GM12878 (cell line): Measurements from ENCODE around the gene CARD9. TPM values are rescaled to one million over a fixed set of nuclear protein-coding genes. Genes with fewer than 3 reads are reported as not detected.

Experiments used
- ATAC-seq: fragments of 200-7000 bp; cut with Tn5 transposase; 3 replicates; pipeline ENCODE4 v1.9.1; 2020; ENCODE audit warnings: mild to moderate bottlenecking, moderate library complexity
- BruUV-seq: library from RNA; stranded (reverse); fragments of 400-500 nt; replicated peaks from 2 replicates; lab custom pipeline; 2021; lab: Mats Ljungman, UMichigan
- CTCF ChIA-PET: fragments of 300-600 bp; sonication (Branson Sonifier 250); formaldehyde crosslinking; extraction: SDS; loops from one replicate; lab custom pipeline; 2021; ENCODE audit warnings: inconsistent platforms; lab: Yijun Ruan, JAX
- POLR2A ChIA-PET: fragments of 350-600 bp; formaldehyde crosslinking; extraction: SDS; loops from one replicate; lab custom pipeline; 2021; ENCODE audit warnings: inconsistent platforms; lab: Charles Lee
- RAD21 ChIA-PET: fragments of 300-600 bp; sonication (Branson Sonifier 250); formaldehyde crosslinking; loops from one replicate; lab custom pipeline; 2023; ENCODE audit warnings: antibody characterized with exemption; ENCODE audit not compliant: unreplicated experiment; lab: Charles Lee
- SMC1A ChIA-PET: fragments of 300-600 bp; sonication (Branson Sonifier 250); formaldehyde crosslinking; loops from one replicate; lab custom pipeline; 2023; ENCODE audit not compliant: unreplicated experiment, uncharacterized antibody; lab: Charles Lee
- DNase-seq: peaks from one replicate; pipeline ENCODE4 v3.0.0-alpha.2; 2011; ENCODE audit warnings: low read depth, low spot score
- FAIRE-seq: peaks from 3 replicates; lab custom pipeline; 2011; peaks lifted over from hg19 to GRCh38; lab: Jason Lieb, UNC
- H2AFZ ChIP-seq: 2 replicates; pipeline ENCODE4 v1.6.0; 2011; ENCODE audit warnings: low read depth, low read length, control low read depth; ENCODE audit not compliant: control insufficient read depth
- H3K27ac ChIP-seq: 2 replicates; pipeline ENCODE4 v1.5.1; 2011; ENCODE audit warnings: control low read depth; ENCODE audit not compliant: control insufficient read depth, insufficient read depth
- H3K27me3 ChIP-seq, 2 experiments: replicated peaks in 1 of 2; 2 replicates each; pipeline versions ENCODE4 v1.6.0 to v1.6.1; 2011; ENCODE audit warnings: low read length in 1 of 2; ENCODE audit not compliant: control insufficient read depth in 2 of 2, insufficient read depth in 2 of 2
- H3K36me3 ChIP-seq, 2 experiments: 2 replicates each; pipeline ENCODE4 v1.5.1; 2011; ENCODE audit warnings: low read length in 1 of 2; ENCODE audit not compliant: control insufficient read depth in 2 of 2, insufficient read depth in 2 of 2
- H3K4me1 ChIP-seq: 2 replicates; pipeline ENCODE4 v1.6.1; 2011; ENCODE audit warnings: mild to moderate bottlenecking, low read length, moderate library complexity, mixed read lengths; ENCODE audit not compliant: control insufficient read depth, insufficient read depth
- H3K4me2 ChIP-seq: 2 replicates; pipeline ENCODE4 v1.6.0; 2011; ENCODE audit warnings: control low read depth; ENCODE audit not compliant: control insufficient read depth, insufficient read depth
- H3K4me3 ChIP-seq: fragments of 200-600 bp; sonication (generic); 2 replicates; pipeline ENCODE4 v1.5.1; 2016
- H3K79me2 ChIP-seq: 2 replicates; pipeline ENCODE4 v1.6.0; 2011; ENCODE audit warnings: low read length; ENCODE audit not compliant: control insufficient read depth, insufficient read depth
- H3K9ac ChIP-seq: 2 replicates; pipeline ENCODE4 v1.8.0; 2011; ENCODE audit warnings: low read length, control low read depth, mixed read lengths; ENCODE audit not compliant: control insufficient read depth, insufficient read depth
- H3K9me3 ChIP-seq: replicated peaks from 3 replicates; pipeline ENCODE4 v1.5.1; 2011; ENCODE audit warnings: mild to moderate bottlenecking, low read length; ENCODE audit not compliant: control insufficient read depth, insufficient read depth
- H4K20me1 ChIP-seq: 2 replicates; pipeline ENCODE4 v1.6.0; 2011; ENCODE audit not compliant: control insufficient read depth, insufficient read depth
- BHLHE40 ChIP-seq, 2 experiments: fragments of 450-650 bp in 1 of 2; IDR thresholded peaks; 2 replicates each; pipeline ENCODE4 v1.6.1; 2011 to 2017; ENCODE audit warnings: low read depth in 2 of 2, borderline replicate concordance in 1 of 2, improper control_type of control experiment in 1 of 2, low read length in 1 of 2, mild to moderate bottlenecking in 1 of 2
- BRCA1 ChIP-seq: IDR thresholded peaks from 2 replicates; pipeline ENCODE4 v1.6.1; 2011; ENCODE audit warnings: low read depth, low read length, improper control_type of control experiment
- CBX3 ChIP-seq: fragments of 200-600 bp; sonication (generic); IDR thresholded peaks from 2 replicates; pipeline ENCODE4 v1.6.1; 2016; ENCODE audit warnings: low read depth, borderline replicate concordance
- E4F1 ChIP-seq: fragments of 450-650 bp; IDR thresholded peaks from 2 replicates; pipeline ENCODE4 v1.6.1; 2018; ENCODE audit warnings: borderline replicate concordance, mild to moderate bottlenecking; ENCODE audit not compliant: partially characterized antibody
- HDGF ChIP-seq: fragments of 450-650 bp; IDR thresholded peaks from 2 replicates; pipeline ENCODE4 v1.6.1; 2016; ENCODE audit warnings: antibody characterized with exemption
- IRF3 ChIP-seq: fragments of 450-650 bp; IDR thresholded peaks from 2 replicates; pipeline ENCODE4 v1.6.1; 2014; ENCODE audit warnings: mild to moderate bottlenecking
- IRF5 ChIP-seq: fragments of 450-650 bp; IDR thresholded peaks from 2 replicates; pipeline ENCODE4 v1.6.1; 2017; ENCODE audit warnings: borderline replicate concordance
- JUND ChIP-seq: IDR thresholded peaks from 2 replicates; pipeline ENCODE4 v1.6.1; 2012; ENCODE audit warnings: low read depth, mild to moderate bottlenecking, low read length, improper control_type of control experiment, moderate library complexity
- NR2F1 ChIP-seq: fragments of 450-650 bp; conservative IDR thresholded peaks from 2 replicates; pipeline ENCODE4 v1.6.1; 2017; ENCODE audit warnings: mild to moderate bottlenecking
- RFX5 ChIP-seq: IDR thresholded peaks from 2 replicates; pipeline ENCODE4 v1.6.1; 2011; ENCODE audit warnings: low read depth, low read length, improper control_type of control experiment
- SMARCA5 ChIP-seq: fragments of 450-650 bp; IDR thresholded peaks from 2 replicates; pipeline ENCODE4 v1.6.1; 2017; ENCODE audit warnings: mild to moderate bottlenecking
- SUPT20H ChIP-seq: IDR thresholded peaks from 2 replicates; pipeline ENCODE4 v1.6.1; 2011; ENCODE audit warnings: low read depth, mild to moderate bottlenecking, low read length, moderate library complexity, borderline replicate concordance; ENCODE audit not compliant: control insufficient read depth
- WRNIP1 ChIP-seq: IDR thresholded peaks from 2 replicates; pipeline ENCODE4 v1.6.1; 2011; ENCODE audit warnings: low read depth, low read length, improper control_type of control experiment, borderline replicate concordance
- YY1 ChIP-seq: IDR thresholded peaks from 2 replicates; pipeline ENCODE4 v1.6.1; 2011; ENCODE audit warnings: low read depth, mild to moderate bottlenecking, low read length
- ZBED1 ChIP-seq: IDR thresholded peaks from 2 replicates; pipeline ENCODE4 v1.6.1; 2016; ENCODE audit warnings: borderline replicate concordance
- ZNF207 ChIP-seq: fragments of 450-650 bp; IDR thresholded peaks from 2 replicates; pipeline ENCODE4 v1.6.1; 2014; ENCODE audit warnings: antibody characterized with exemption, mild to moderate bottlenecking, borderline replicate concordance
- ZNF622 ChIP-seq: fragments of 450-650 bp; IDR thresholded peaks from 2 replicates; pipeline ENCODE4 v1.6.1; 2017; ENCODE audit warnings: mild to moderate bottlenecking, inconsistent platforms
- ZZZ3 ChIP-seq: IDR thresholded peaks from 2 replicates; pipeline ENCODE4 v1.6.1; 2011; ENCODE audit warnings: low read depth; ENCODE audit not compliant: control insufficient read depth, insufficient read length
- WGBS: methylation state at CpG from one replicate; pipeline ENCODE4 v1.1.6; 2016; ENCODE audit warnings: low lambda C conversion rate; ENCODE audit not compliant: insufficient replicate concordance, insufficient coverage; ENCODE audit errors: missing lambda C conversion rate; 5-methylcytosine and 5-hydroxymethylcytosine counted together
- in situ Hi-C: fragments of 300-500 bp; cut with MboI; formaldehyde crosslinking; loops from 9 replicates; pipeline ENCODE4 v1.14.3; 2018; ENCODE audit warnings: mixed read lengths
- intact Hi-C: fragments of 100-400 bp; cut with micrococcal nuclease; formaldehyde crosslinking; loops from one replicate; pipeline ENCODE4 v1.14.2; 2022; ENCODE audit not compliant: unreplicated experiment
- polyA plus RNA-seq, 11 experiments: library from polyadenylated mRNA; depleted of rRNA in 4 of 11; unstranded in 6 of 11; stranded (reverse) in 5 of 11; fragments of >200 nt; fragmentation: Nextera tagmentation in 4 of 11; fragmentation: Illumina TruSeq in 1 of 11; extraction: Ambion mirVana in 4 of 11; extraction: Trizol in 1 of 11; gene quantifications; 1 replicate in 1 of 11; 2 replicates in 10 of 11; pipeline versions ENCODE4 v1.2.1 to v1.2.3, GENCODE V29; 2011 to 2016; ENCODE audit warnings: inconsistent platforms in 2 of 11, missing spikeins in 2 of 11, low read depth in 1 of 11
- total RNA-seq, 4 experiments: library from RNA; depleted of rRNA in 3 of 4; stranded (reverse); fragments of >200 nt in 3 of 4; fragmentation: Illumina TruSeq in 1 of 4; extraction: Trizol in 1 of 4; gene quantifications; 2 replicates each; pipeline versions ENCODE4 v1.2.1 to v1.2.3, GENCODE V29; 2013 to 2021

CARD9 gene
- total and polyA plus RNA-seq, 10 of the 15 experiments (the other 5 are each of a cell fraction or from before 2014, with no cell fraction given): 0.11 to 4.9 (median 1.8) TPM; not detected in 1

GRCh38 chr9:136359774-136360718 is 13.4 kb downstream of the CARD9 start (continued):
- no peak for TF ChIP-seq IRF5
- TF ChIP-seq ZNF622: no peak
- no peak for TF ChIP-seq ZNF207
- TF ChIP-seq WRNIP1: no peak
- no peak for TF ChIP-seq YY1
- no peak for TF ChIP-seq NR2F1
- no peak for TF ChIP-seq BHLHE40 (IDR thresholded peaks at IDR 0.05; ENCODE audit: borderline replicate concordance in 1 of 2, low read depth in 2 of 2, low read length in 1 of 2)
- no peak for TF ChIP-seq ZBED1

GRCh38 chr9:136358888-136359287 is 14.6 kb downstream of the CARD9 start:
- ChIA-PET SMC1A (no interaction called here), POLR2A (no interaction called here), CTCF (no interaction called here), RAD21 (no interaction called here)
- Histone ChIP-seq H2AFZ (no peak overlapping the region), H4K20me1 (no peaks in the 10 kb centered on the region), H3K9me3 (no peaks in the 10 kb centered on the region; the same call in 2 of the 3 replicates), H3K4me1 (peaks cover 7% of the 10 kb centered on the region), H3K4me2 (no peak overlapping the region), H3K9ac (no peak overlapping the region), H3K79me2 (no peaks in the 10 kb centered on the region), H3K27me3 (no peaks in the 10 kb centered on the region), H3K4me3 (no peak overlapping the region), H3K27ac (no peak overlapping the region), H3K36me3 (no peaks in the 10 kb centered on the region)
- intact Hi-C loops (no loop called here), in situ Hi-C loops (no loop called here)
- no peak for ATAC-seq
- WGBS: 67% methylated on average over 2 of the region's 2 CpGs
- no TSS peak for BruUV-seq
- DNase-seq: no peak
- FAIRE-seq: no peak
- TF ChIP-seq SMARCA5 (no peak), E4F1 (no peak), IRF3 (no peak), BRCA1 (no peak), HDGF (no peak), SUPT20H (no peak), JUND (no peak), RFX5 (no peak), CBX3 (no peak), ZZZ3 (no peak)
